Endothelial cell of umbilical vein (primary cell): ENCODE measurements around the gene USP4. TPM values are rescaled to one million over a fixed set of nuclear protein-coding genes. Genes with fewer than 3 reads are reported as not detected.
A peak's percentile ranks its signal among the peaks of the same experiment; 100 is the strongest.

ENCODE experiments used
- BruUV-seq: library from RNA; stranded (reverse); fragments of 400-500 nt; replicated peaks from 2 replicates; lab custom pipeline; 2021; lab: Mats Ljungman, UMichigan
- CTCF ChIA-PET: fragments of 300-600, 350-600 bp; sonication (Branson Sonifier 250); formaldehyde crosslinking; loops from one replicate; lab custom pipeline; 2021; ENCODE audit warnings: antibody characterized with exemption, inconsistent platforms; lab: Charles Lee
- POLR2A ChIA-PET: fragments of 300-600, 350-600 bp; sonication (Branson Sonifier 250); formaldehyde crosslinking; loops from one replicate; lab custom pipeline; 2021; ENCODE audit warnings: antibody characterized with exemption, inconsistent platforms; lab: Charles Lee
- DNase-seq: peaks from one replicate; pipeline ENCODE4 v3.0.0-alpha.2; 2011; ENCODE audit warnings: low read depth, low spot score
- FAIRE-seq: peaks from 2 replicates; lab custom pipeline; 2011; peaks lifted over from hg19 to GRCh38; lab: Jason Lieb, UNC
- H2AFZ ChIP-seq: 2 replicates; pipeline ENCODE4 v1.6.0; 2012; ENCODE audit warnings: low read depth, low read length, control low read depth, inconsistent platforms
- H3K27ac ChIP-seq: 2 replicates; pipeline ENCODE4 v1.5.1; 2011; ENCODE audit warnings: low read depth, mild to moderate bottlenecking, control low read depth, low read length, moderate library complexity; ENCODE audit not compliant: insufficient read depth
- H3K27me3 ChIP-seq, 2 experiments: 2 replicates each; pipeline versions ENCODE4 v1.6.0 to v1.6.1; 2011; ENCODE audit warnings: low read length in 2 of 2, mixed read lengths in 1 of 2; ENCODE audit not compliant: control insufficient read depth in 2 of 2, insufficient read depth in 2 of 2
- H3K36me3 ChIP-seq, 2 experiments: 2 replicates in 1 of 2; 3 replicates in 1 of 2; pipeline ENCODE4 v1.5.1; 2011; ENCODE audit warnings: low read length in 2 of 2, mild to moderate bottlenecking in 1 of 2, moderate library complexity in 1 of 2; ENCODE audit not compliant: control insufficient read depth in 2 of 2, insufficient read depth in 2 of 2; ENCODE audit errors: extremely low read depth in 1 of 2
- H3K4me1 ChIP-seq: 3 replicates; pipeline ENCODE4 v1.5.1; 2011; ENCODE audit warnings: mild to moderate bottlenecking, low read length; ENCODE audit not compliant: control insufficient read depth, insufficient read depth; ENCODE audit errors: extremely low read depth
- H3K4me2 ChIP-seq: 2 replicates; pipeline ENCODE4 v1.6.1; 2011; ENCODE audit warnings: low read length, control low read depth, mixed read lengths; ENCODE audit not compliant: insufficient read depth
- H3K4me3 ChIP-seq, 3 experiments: fragments of 200-600 bp in 1 of 3; sonication (generic), shearing (Covaris generic) in 1 of 3; replicated peaks in 1 of 3; 2 replicates each; pipeline ENCODE4 v1.5.1; 2011 to 2016; ENCODE audit warnings: control low read depth in 3 of 3, low read length in 3 of 3, mild to moderate bottlenecking in 2 of 3, inconsistent platforms in 1 of 3, low read depth in 1 of 3, moderate library complexity in 1 of 3; ENCODE audit not compliant: insufficient read depth in 1 of 3
- H3K79me2 ChIP-seq: 2 replicates; pipeline ENCODE4 v1.6.0; 2012; ENCODE audit warnings: low read length, inconsistent platforms; ENCODE audit not compliant: control insufficient read depth, insufficient read depth
- H3K9ac ChIP-seq: replicated peaks from 2 replicates; pipeline ENCODE3; 2011; ENCODE audit warnings: low read length, control low read depth; ENCODE audit not compliant: insufficient read depth; ENCODE audit errors: extremely low read depth
- H3K9me1 ChIP-seq: replicated peaks from 3 replicates; pipeline ENCODE4 v1.6.0; 2011; ENCODE audit warnings: mild to moderate bottlenecking, low read length; ENCODE audit not compliant: control insufficient read depth, insufficient read depth; ENCODE audit errors: extremely low read depth
- H3K9me3 ChIP-seq: replicated peaks from 2 replicates; pipeline ENCODE4 v1.5.1; 2012; ENCODE audit warnings: low read length, inconsistent platforms; ENCODE audit not compliant: control insufficient read depth, insufficient read depth
- H4K20me1 ChIP-seq: replicated peaks from 2 replicates; pipeline ENCODE3; 2011; ENCODE audit warnings: mild to moderate bottlenecking, low read length; ENCODE audit not compliant: control insufficient read depth, insufficient read depth; ENCODE audit errors: extremely low read depth
- CTCF ChIP-seq, 2 donors: IDR thresholded peaks; 1 replicate in 1 of 2; 2 replicates in 1 of 2; pipeline ENCODE4 v1.5.1; 2011; ENCODE audit warnings: low read length in 2 of 2, mild to moderate bottlenecking in 2 of 2, moderate library complexity in 2 of 2, control low read depth in 1 of 2, inconsistent platforms in 1 of 2, low read depth in 1 of 2; ENCODE audit not compliant: insufficient read depth in 1 of 2; ENCODE audit errors: extremely low read depth in 1 of 2
- EZH2 ChIP-seq: IDR thresholded peaks from 2 replicates; pipeline ENCODE4 v1.6.1; 2012; ENCODE audit warnings: borderline replicate concordance, low read depth, mild to moderate bottlenecking, moderate library complexity, low read length, inconsistent platforms; ENCODE audit not compliant: severe bottlenecking
- FOS ChIP-seq: IDR thresholded peaks from 2 replicates; pipeline ENCODE4 v1.6.1; 2011; ENCODE audit warnings: mild to moderate bottlenecking, low read length, moderate library complexity, borderline replicate concordance; ENCODE audit not compliant: insufficient read depth
- GATA2 ChIP-seq: IDR thresholded peaks from 2 replicates; pipeline ENCODE4 v1.7.0; 2011; ENCODE audit warnings: low read depth, mild to moderate bottlenecking, moderate library complexity, mixed read lengths, low read length; ENCODE audit not compliant: insufficient read length, insufficient read depth
- JUN ChIP-seq: IDR thresholded peaks from 2 replicates; pipeline ENCODE4 v1.6.1; 2011; ENCODE audit warnings: borderline replicate concordance, low read depth; ENCODE audit not compliant: insufficient read length, insufficient read depth
- MAX ChIP-seq: IDR thresholded peaks from 2 replicates; pipeline ENCODE4 v1.6.1; 2011; ENCODE audit not compliant: insufficient read depth, insufficient read length
- MYC ChIP-seq: IDR thresholded peaks from one replicate; pipeline ENCODE4 v1.6.1; 2011; ENCODE audit warnings: mild to moderate bottlenecking, low read depth, low read length
- POLR2A ChIP-seq: IDR thresholded peaks from 2 replicates; pipeline ENCODE4 v1.6.1; 2012; ENCODE audit warnings: low read depth, mild to moderate bottlenecking, control low read depth, low read length
- POLR2AphosphoS5 ChIP-seq: IDR thresholded peaks from 2 replicates; pipeline ENCODE4 v1.6.1; 2012; ENCODE audit warnings: low read depth, mild to moderate bottlenecking, control low read depth, low read length, moderate library complexity; ENCODE audit not compliant: insufficient read depth
- dilution Hi-C: fragments of 300-500 bp; cut with MboI; formaldehyde crosslinking; loops from one replicate; pipeline ENCODE4 v1.15.0; 2019; ENCODE audit warnings: low sequenced_read_pairs; ENCODE audit not compliant: extremely low pct_ligation_motif_present
- intact Hi-C: fragments of 100-400 bp; cut with micrococcal nuclease; formaldehyde crosslinking; loops from one replicate; pipeline ENCODE4 v1.10.0; 2022
- polyA plus RNA-seq, 4 experiments: library from polyadenylated mRNA; depleted of rRNA in 3 of 4; stranded (reverse) in 3 of 4; unstranded in 1 of 4; fragments of >200 nt; gene quantifications; 2 replicates each; pipeline versions ENCODE4 v1.2.1 to v1.2.3, GENCODE V29; 2011 to 2012; ENCODE audit warnings: missing spikeins in 1 of 4
- total RNA-seq: library from RNA; stranded (reverse); gene quantifications from 2 replicates; pipeline ENCODE4 v1.2.3, GENCODE V29; 2021

Gene USP4
- total and polyA plus RNA-seq, 2 donors (not counting 3 experiments of a cell fraction or from before 2014, with no cell fraction given), result 39.1 to 61.3 TPM

GRCh38 chr3:49248840-49249227, 91.0 kb downstream of the USP4 start:
- no peak for FAIRE-seq
- no peak overlapping the region for H3K4me3 ChIP-seq
- no peak overlapping the region for H3K9ac ChIP-seq
- no TSS peak for BruUV-seq
- H3K9me1 ChIP-seq, result no peaks in the 10 kb centered on the region
- H3K79me2 ChIP-seq, result no peaks in the 10 kb centered on the region
- CTCF ChIA-PET, result interaction anchor here (1.3 kb wide), 1 partner anchor 200 kb away, joined by 3 read pairs; no protein-coding TSS in a partner anchor
- no peaks in the 10 kb centered on the region for H3K4me1 ChIP-seq
- H4K20me1 ChIP-seq, result no peaks in the 10 kb centered on the region
- H3K36me3 ChIP-seq, result no peaks in the 10 kb centered on the region
- no peaks in the 10 kb centered on the region for H3K27me3 ChIP-seq
- dilution Hi-C loops, result no loop called here
- DNase-seq, result peak; percentile 29
- no peaks in the 10 kb centered on the region for H3K9me3 ChIP-seq
- POLR2A ChIA-PET, result no interaction called here
- H2AFZ ChIP-seq, result no peak overlapping the region
- TF ChIP-seq POLR2AphosphoS5, result no peak
- no peak for TF ChIP-seq GATA2
- no peak for TF ChIP-seq JUN
- TF ChIP-seq EZH2, result no peak
- TF ChIP-seq CTCF (IDR thresholded peaks at IDR 0.05; ENCODE audit: extremely low read depth in 1 of 2, insufficient read depth in 1 of 2, low read depth in 1 of 2, low read length in 2 of 2), result no peak
- TF ChIP-seq POLR2A, result no peak
- TF ChIP-seq MYC, result no peak
- TF ChIP-seq MAX, result no peak
- TF ChIP-seq FOS, result no peak
- no peak overlapping the region for H3K27ac ChIP-seq
- H3K4me2 ChIP-seq, result no peak overlapping the region
- intact Hi-C loops, result no loop called here
